HG02610 (cell line): ENCODE data around the gene GPRIN2.
"Not testable (repeated sequence)": the region's sequence is repeated elsewhere in the genome, so short reads cannot be mapped to it uniquely, and the experiment has no call there.

Experiments
- ATAC-seq: cut with Tn5 transposase; IDR thresholded peaks from one replicate; pipeline ENCODE4 v1.9.1; 2021; ENCODE audit warnings: mild to moderate bottlenecking, moderate library complexity; ENCODE audit not compliant: unreplicated experiment

GPRIN2 gene

DNA sequence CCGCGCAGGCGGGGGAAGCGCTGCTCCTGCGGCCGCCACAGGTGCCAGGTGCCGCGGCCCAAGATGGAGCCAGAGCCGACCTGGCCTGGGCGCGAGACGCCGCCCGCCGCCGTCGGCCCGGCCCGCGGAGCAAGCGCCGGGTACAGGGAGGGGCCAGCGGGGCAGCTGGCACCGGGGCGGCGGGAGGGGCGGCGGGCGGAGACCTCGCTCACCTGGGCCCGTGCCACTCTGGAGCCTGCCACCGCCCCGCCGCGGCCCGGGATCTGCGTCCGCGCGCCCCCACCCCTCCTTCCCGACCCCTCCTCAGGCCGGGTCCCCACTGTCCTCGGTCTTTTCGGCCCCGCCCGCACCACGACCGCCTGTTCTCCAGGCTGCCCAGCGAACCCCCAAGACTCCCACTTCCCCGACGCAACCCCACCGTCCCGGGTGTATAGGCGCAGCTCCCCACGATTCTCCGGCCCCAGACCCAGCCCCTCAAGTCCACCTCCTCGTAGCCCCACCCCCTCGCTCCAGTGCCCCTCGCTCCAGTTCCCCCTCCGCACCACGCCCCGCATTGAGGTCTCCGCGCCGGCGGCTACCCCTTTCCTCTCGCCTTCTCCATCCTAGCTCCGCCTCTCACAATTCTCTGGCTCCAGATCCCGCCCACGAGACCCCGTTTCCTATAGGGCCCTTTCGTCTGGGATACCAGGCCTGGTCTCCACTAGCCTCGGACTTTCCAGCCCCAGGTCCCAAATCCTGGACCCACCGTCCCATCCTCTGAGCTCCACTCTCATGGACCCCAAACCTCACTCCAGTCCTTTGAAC, at the start of gene GPRIN2:
TSS of gene GPRIN2 (minus strand) at position 144 of the 804 bp plus-strand sequence. CDS start 5,922 bp downstream, outside the sequence.
- no peak for ATAC-seq

DNA sequence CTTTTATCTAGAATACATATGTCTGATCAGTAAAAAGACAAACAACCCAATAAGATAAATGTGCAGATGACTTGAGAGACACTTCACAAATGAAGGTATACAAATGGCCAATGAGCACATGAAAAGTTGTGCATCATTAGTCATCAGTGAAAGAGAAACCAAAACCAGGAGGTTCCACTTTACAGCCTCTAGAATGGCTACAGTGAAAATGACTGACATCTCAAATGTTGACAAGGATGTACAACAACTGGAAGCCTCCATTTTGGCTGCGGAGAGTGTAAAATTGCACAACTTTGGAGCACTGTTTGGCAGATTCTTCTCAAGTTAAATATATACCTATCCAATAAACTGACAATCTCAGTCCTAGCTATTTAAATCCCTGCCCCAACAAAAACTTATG, 44.1 kb upstream of the GPRIN2 start:
- peak; percentile 72 for ATAC-seq

DNA sequence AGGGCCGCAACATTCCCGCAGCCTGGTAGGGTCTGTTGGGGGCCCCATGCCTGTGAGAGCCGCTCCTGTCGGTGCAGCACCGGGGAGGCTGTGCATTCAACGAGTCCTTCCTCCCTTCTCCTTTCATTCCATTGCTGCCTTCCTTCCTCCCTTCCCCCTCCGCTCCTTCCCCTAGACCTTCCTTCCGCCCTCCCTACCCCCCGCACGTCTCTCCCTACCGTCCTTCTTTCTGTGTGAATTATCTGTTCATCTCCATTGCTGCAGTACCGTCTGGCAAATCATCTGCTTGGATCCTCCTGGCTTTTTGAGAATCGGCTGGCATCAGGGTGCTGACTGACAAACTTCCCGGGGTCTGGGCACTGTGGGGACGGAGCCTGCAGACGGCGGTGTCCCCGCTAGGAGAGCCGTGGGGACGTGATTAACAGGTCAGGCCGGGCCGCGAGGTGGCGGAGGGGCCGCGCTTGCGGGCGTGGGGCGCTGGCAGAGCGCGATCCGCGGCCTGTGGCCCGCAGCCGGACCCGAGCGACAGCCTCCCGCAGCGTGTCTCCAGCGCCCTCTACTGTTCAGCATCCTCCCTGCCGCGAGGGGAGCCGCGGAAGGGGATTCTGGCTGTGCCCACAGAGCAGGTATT, 41.3 kb upstream of the GPRIN2 start:
- ATAC-seq: peak; percentile 81

DNA sequence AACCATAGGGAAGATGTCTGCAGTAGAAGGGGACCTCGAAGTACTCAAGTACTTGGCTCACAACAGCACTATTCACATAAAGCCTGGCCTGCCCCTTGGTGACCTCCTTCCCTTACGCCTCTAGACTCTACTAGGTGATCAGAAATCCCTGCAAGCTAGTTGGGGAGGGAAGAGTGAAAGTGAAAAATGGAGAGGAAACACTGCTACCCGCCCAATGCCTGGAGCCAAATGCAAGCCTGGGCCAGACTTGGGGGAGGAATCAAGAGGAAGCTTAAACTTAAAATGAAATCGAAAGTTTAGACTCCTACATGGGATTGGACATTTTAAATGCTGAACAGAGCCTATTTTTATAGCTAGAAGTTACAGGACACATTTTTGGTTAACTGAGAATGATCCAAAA, 40.1 kb upstream of the GPRIN2 start:
- not testable (repeated sequence) for ATAC-seq

DNA sequence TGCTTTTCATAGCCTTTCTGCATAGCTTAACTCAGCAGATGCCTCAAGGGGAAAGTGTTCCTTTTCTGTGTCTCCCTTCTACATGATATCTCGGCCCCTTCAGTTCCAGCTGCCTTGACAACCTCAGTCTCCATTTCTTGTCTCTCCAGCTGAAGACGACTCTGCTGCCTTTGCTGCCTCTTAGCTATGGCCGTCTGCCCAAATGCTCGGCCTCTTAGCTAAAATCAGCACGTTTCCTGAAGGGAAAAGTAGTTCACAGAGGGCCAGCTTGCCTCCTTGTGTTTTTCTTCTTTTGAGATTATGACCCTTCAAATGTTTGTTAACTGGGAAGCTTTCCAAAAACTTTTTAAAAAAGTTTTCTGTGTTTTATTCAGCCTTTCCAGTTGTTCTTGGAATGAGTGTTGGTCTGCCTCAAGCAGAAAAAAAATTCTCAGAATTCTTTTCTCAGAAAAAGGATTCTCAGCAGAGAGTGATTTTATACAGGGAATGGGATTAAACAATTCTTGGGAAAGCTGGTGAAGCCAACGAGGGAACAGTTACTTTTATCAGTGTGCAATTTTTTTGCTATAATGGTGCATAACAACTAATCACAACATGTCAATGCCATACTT, 38.1 kb upstream of the GPRIN2 start:
- not testable (repeated sequence) for ATAC-seq

DNA sequence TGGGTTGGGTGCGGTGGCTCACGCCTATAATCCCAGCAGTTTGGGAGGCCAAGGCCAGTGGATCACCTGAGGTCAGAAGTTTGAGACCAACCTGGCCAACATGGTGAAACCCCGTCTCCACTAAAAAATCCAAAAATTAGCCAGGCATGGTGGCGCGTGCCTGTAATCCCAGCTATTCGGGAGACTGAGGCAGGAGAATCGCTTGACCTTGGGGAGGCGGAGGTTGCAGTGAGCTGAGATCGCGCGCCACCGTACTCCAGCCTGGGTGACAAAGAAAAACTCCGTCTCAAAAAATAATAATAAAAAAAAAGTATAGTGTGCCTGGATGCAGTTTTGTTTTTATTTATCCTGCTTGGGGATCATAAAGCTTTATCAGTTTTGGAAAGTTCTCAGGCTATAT, 36.8 kb upstream of the GPRIN2 start:
- ATAC-seq: not testable (repeated sequence)

DNA sequence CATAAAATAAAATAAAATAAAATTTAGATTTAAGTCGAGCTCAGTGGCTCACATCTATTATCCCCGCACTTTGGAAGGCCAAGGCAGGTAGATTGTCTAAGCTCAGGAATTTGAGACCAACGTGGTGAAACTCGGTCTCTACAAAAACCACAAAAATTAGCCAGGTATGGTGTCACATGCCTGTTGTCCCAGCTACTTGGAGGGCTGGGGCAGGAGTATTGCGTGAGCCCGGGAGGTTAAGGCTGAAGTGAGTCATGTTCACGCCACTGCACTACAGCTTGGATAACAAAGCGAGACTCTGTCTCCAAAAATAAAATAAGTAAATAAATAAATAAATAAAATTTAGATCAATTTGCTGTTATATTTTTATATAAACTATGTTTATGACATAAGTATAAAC, 34.6 kb upstream of the GPRIN2 start:
- not testable (repeated sequence) for ATAC-seq

DNA sequence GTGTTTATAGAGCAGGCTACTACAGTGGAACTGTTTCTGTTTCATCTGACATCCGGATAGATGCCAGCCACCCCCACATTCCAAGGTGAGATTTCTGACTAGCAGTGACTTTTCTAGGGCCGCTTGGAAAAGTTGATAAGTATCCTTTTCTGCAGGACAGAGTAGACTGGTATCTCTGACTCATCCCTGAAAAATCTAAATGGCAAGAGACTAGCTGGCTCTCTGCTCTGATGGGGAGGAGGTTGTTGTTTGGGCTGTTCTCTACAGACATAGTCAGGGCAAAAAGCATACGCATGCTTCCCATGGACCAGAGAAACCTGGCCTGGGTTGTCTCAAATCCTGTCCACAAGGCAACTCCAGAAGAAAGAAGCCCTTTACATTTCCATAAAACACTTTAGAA, 33.1 kb upstream of the GPRIN2 start:
- ATAC-seq: not testable (repeated sequence)

DNA sequence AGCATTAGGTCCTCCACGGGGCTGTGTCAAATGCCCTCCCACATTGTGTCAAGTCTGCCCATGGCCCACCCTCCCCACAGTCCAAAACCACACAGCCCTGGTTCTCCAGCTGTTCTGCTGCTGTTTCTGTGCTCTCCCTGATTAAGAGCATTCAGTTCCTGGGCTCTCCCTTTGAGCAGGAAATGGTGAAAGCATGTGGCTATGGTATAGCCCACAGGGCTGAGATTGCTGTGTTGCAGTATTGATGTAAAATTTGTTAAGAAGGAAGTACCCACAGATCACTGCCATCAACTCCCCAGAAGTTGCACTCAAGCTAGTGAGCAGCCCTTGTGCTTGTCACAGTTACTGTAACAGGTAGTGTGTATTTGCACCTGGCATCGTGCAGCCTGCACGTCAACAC, 31.8 kb upstream of the GPRIN2 start:
- ATAC-seq: not testable (repeated sequence)

DNA sequence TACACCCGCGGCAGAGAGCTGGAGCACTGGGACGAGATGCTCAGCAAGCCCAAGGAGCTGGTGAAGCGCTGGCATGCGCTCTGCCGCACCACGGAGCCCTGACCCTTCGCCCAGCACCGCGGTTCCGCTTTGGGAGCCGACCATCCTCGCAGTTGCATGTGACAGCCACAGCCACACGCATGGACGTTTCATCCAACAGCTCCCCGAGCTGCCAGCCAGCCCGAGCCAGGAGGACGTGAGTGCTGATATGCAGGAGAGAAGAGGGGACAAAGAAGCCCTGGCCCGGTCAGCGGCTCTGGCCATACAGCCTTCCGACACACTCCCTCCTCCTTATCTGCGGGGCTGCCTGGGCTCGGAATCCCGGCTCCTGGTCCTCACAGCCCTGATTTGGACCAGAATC, 31.1 kb upstream of the GPRIN2 start:
- not testable (repeated sequence) for ATAC-seq

DNA sequence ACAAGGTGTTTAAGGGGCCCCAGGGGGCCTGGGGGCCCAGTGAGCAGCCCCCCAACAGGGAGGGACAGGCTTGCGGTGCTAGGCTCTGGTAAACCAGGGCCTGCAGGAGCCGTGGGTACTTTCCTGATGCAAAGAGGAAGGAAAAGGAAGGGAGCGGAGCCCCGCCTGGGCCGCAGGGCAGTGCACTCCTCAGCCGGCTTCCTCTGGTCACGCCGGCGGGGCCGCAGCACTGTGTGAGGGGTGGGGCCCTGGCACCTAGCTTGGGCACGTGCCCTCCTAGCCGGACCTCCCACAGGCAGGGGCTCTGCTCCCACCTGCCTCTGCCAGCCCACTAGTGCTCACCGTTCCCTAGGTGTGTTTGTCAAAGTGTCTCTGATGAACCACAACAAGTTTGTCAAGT, 28.8 kb upstream of the GPRIN2 start:
- not testable (repeated sequence) for ATAC-seq

DNA sequence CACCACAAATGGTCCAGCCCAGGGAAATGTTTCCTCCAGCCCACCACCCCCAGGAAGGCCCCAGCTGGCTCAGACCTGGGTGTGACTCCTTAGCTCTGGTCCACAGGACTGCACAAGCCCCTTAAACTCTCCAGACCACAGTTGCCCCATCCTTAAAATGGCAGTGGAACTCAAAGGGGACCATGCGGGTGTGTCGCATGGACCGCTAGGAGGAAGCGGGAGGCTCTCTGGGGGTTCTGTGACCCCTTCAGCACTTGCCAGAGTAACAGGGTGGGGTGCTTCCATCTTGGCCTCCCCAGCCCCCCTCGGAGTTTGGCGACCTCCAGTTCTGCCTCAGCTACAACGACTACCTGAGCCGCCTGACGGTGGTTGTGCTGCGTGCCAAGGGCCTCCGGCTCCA, 27.7 kb upstream of the GPRIN2 start:
- not testable (repeated sequence) for ATAC-seq

DNA sequence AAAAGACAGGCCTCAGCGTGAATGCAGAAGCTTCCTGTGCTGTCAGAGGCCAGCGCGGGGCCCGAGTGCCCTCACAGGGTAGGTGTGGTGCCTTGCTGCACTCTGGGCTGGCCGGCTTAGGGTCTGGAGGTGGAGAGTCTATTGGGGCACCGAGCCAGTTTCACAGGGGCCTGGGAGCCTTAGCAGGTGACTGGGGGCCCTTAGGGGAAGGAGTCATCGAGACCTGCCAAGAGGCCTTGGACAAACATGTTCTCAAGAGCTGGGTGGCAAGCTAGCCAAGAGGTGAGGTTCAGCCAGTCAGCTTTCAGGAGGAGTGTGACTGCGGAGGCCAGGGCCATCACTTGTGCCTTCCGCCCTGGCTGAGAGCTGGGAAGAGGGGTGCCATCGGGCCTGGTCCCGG, 26.1 kb upstream of the GPRIN2 start:
- ATAC-seq: not testable (repeated sequence)

DNA sequence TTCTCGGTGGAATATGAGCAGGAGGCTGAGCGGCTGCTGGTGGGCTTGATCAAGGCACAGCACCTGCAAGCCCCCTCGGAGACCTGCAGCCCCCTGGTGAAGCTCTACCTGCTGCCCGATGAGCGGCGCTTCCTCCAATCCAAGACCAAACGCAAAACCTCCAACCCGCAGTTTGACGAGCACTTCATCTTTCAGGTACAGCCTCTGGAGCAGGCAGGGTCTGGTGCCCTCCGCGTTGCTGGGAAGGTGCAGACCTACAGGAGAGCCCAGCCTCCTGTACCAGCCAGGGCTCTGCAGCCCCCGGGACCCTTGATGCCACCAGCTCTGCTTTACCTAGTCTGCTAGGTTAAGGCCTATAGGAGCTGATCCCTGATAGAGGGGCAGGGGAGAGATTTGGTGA, 25.5 kb upstream of the GPRIN2 start:
- not testable (repeated sequence) for ATAC-seq

DNA sequence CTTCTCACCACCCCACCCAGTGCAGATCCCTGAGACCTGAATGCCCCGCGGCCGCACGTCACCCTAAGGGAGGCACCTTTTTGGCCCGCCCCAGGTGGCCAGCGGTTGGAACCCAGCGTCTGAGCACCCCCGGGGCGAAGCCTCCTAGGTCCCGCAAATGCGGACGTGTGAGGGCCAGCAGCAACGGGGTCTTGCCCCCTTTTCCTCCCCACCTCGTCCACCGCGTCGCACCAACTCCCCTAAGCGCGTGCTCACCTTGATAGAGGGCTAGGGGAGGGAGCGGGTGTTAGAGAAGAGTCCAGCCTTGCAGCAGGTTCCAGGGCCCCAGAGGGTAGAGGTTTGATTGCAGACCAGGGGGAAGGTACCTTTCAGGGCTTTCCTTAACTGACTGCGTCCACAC, 22.9 kb upstream of the GPRIN2 start:
- ATAC-seq: not testable (repeated sequence)

DNA sequence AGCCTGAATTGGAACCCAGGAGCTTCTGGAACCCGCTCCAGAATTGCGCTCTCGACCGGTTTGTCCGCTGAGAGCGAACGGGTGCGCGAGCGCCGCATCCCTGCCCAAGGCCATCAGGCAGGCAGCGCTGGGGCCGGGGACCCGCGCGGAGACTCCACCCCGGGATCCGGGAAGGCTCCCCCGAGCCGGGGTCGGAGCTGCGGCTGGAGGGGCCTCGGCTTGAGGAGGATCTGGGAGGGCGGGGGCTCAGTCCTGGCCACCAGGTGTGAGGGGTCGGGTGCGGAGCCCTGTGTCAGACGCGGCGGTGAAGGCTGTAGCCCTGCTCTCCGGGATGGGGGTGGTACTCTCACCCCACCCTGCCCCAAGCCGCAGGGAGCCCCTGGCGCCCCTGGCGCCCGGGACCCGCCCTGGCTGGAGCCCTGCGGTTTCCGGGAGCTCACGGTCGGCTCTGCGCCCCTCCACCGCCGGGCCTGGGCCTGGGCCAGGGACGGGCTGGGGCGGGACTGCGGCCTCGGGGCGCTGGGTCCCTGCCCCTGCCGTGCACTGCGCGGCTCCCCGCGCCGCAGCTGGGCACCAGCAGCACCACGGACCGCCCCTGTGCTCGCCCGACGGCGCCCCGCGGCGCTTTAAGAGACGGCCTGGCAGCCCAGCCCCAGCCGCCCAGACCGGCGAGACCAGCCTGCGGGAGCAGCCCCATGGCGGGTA, 22.2 kb upstream of the GPRIN2 start, which contains the start of gene SYT15:
TSS of gene SYT15 (plus strand) at position 655 of the 705 bp plus-strand sequence. CDS start at position 696, 41 bp downstream.
- ATAC-seq: not testable (repeated sequence)

DNA sequence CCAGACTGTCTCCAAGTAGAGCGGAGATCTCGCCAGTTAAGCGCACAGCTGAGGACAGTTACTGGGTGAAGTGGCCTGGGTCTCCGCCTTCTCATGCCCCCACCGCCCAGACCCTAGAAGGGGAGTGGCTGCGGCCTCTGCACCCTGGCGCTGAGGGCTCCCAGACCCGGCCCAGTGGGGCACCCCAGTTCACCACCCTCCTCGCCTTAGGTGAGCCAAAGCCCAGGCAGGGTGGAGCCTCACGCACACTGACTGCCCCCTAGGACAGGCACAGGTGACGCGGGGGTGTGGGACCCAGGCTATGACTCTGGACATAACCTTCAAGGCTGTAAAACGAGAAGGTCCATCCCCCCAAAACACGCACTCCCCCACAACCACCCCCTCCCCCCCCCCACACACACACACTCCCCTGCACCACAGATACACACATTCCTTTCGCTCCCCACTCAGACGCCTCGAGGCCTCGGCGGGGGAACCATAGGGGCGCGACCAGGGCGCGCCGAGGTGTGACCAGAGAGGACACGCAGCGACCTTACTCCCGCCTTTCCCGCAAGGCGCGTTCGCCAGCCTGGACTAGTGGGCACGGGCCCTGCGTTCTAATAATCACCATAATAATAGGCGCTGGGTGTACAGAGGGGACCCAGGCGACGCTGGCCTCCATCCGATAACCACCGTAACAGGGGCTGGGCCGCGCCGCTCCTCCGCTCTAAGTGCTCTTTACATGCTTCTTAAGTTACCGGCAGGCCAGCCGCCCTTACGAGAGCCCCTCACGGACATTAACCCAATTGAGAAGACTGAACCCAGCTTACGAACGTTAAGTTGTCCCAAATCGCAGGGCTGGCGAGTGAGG, 21.4 kb upstream of the GPRIN2 start:
- not testable (repeated sequence) for ATAC-seq

DNA sequence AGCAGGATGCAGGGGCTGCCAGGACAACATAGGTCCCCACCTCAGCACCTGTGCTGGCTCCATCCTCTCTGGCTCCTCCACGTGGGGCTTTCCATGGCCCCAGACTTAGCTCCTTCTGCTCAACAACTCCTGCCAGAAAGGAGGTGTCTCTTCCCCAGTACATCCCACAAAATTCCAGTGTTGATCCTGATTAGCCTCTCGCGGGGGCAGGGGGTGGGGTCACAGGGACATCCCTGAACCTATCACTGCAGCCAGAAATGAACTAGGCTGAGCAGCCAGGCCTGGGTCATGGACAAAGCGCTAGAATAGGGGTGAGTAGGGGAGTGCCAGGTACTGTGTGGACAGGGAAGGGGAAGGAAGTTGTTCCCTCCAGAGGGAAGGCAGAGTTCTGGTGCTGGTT, 17.4 kb upstream of the GPRIN2 start:
- ATAC-seq: not testable (repeated sequence)

DNA sequence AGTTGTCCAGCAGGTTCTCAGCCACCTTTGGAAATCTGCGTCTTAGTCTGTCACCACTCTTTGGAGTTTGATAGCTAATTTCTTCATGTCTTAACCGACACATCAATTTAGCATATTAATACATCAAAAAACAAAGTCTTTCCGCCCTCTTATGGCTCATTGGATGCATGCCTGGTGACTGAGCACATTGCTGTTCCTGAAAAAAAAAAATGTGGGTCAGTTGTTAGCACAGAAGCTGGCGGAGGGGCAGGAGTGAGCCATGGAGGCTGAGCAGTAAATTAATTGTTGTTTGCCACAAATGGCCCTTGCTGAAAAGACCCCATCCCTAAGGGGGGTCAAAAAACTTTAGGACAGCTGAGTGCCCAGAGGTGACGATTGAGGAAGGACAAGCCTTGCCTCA, 16.9 kb upstream of the GPRIN2 start:
- ATAC-seq: not testable (repeated sequence)

DNA sequence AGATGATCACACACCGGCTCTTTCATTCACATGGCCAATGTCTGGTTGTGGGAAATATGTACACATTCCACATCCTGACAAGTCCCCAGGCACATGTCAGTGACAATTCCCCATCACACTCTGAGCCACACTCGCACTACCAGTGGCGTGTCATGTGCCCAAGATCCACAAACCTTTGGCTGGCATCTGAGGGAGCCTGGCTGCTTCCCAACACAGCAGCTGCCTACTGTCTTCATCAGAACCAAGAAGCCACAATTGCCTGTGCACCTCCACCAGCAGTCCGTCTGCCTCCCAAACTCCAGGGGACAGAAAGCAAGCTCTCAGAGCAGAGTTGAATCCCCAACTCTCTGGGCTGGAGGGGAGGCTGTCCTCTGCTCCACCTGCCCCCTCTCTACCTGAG, 16.3 kb upstream of the GPRIN2 start:
- not testable (repeated sequence) for ATAC-seq
